NCI-H460 (cell line): ENCODE results near the gene ADM2. TPM values are rescaled to one million over a fixed set of nuclear protein-coding genes. Genes with fewer than 3 reads are reported as not detected.
"Not testable (repeated sequence)": the region's sequence is repeated elsewhere in the genome, so short reads cannot be mapped to it uniquely, and the experiment has no call there.

Experiments used
- DNase-seq: peaks from one replicate; pipeline ENCODE4 v3.0.0-alpha.2; 2016; ENCODE audit warnings: low read depth; ENCODE audit errors: extremely low read depth
- total RNA-seq: library from RNA; depleted of rRNA; stranded (reverse); fragments of >200 nt; shearing (Covaris generic); gene quantifications from 2 replicates; pipeline ENCODE4 v1.2.3, GENCODE V29; 2014

Gene ADM2
- total RNA-seq, 1 experiment from 2014 or later: 9.2 TPM

- no peak for DNase-seq
These were observed 23.2 kb downstream of the ADM2 start for GRCh38 chr22:50504369-50505211.

GRCh38 chr22:50505276-50505775, 24.0 kb downstream of the ADM2 start:
- no peak for DNase-seq

GRCh38 chr22:50505776-50506610, 24.6 kb downstream of the ADM2 start:
- no peak for DNase-seq

GRCh38 chr22:50506611-50507420, 25.5 kb downstream of the ADM2 start:
- no peak for DNase-seq

GRCh38 chr22:50507421-50507990, 26.2 kb downstream of the ADM2 start, which contains the start of gene LMF2:
LMF2 (minus strand) TSS chr22:50507702; CDS start chr22:50507675, 27 bp downstream.
- no peak for DNase-seq

GRCh38 chr22:50507991-50508884, 26.9 kb downstream of the ADM2 start, which contains the start of gene NCAPH2:
NCAPH2 (plus strand) TSS chr22:50508224; CDS start chr22:50508338, 114 bp downstream.
- DNase-seq: peak; percentile 91

- no peak for DNase-seq
These were observed 27.6 kb downstream of the ADM2 start for GRCh38 chr22:50508897-50509296.

- DNase-seq: no peak
These were observed 31.8 kb downstream of the ADM2 start for GRCh38 chr22:50513175-50513574.

- DNase-seq: no peak
These were observed 34.7 kb downstream of the ADM2 start for GRCh38 chr22:50516068-50516467.

- no peak for DNase-seq
These were observed 35.5 kb downstream of the ADM2 start for GRCh38 chr22:50516891-50517290.

- no peak for DNase-seq
These were observed 36.3 kb downstream of the ADM2 start for GRCh38 chr22:50517495-50518260.

GRCh38 chr22:50518606-50519005, 37.3 kb downstream of the ADM2 start:
- DNase-seq: no peak

- no peak for DNase-seq
These were observed 37.8 kb downstream of the ADM2 start for GRCh38 chr22:50519151-50519550.

- DNase-seq: not testable (repeated sequence)
These were observed 38.8 kb downstream of the ADM2 start for GRCh38 chr22:50520184-50520583.

- DNase-seq: no peak
These were observed 39.6 kb downstream of the ADM2 start for GRCh38 chr22:50520826-50521453.

GRCh38 chr22:50521710-50522109, 40.4 kb downstream of the ADM2 start:
- no peak for DNase-seq

GRCh38 chr22:50522208-50522805, 41.0 kb downstream of the ADM2 start:
- DNase-seq: no peak
